ENCODE results near the gene DNAJB11. TPM values are rescaled to one million over a fixed set of nuclear protein-coding genes. Genes with fewer than 3 reads are reported as not detected.
A peak's percentile ranks its signal among the peaks of the same experiment; 100 is the strongest.

Gene DNAJB11
- total and polyA plus RNA-seq, 3 experiments from 2014 or later, result 48.9 to 65.6 (median 62.7) TPM

DNA sequence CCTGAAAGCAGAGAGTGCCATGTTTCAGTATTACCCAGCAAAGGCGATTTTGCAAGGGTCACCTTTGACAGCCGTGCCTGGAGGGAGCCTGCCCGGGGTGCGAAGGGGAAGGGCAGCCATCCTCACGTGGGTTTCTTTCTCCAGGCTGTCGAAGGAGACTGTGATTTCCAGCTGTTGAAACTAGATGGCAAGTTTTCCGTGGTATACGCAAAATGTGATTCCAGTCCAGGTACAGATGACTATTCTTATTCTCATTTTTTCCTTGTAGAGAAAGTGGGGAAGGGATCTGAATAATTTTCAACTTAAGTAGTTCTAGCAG lies 45.7 kb downstream of the DNAJB11 start:
- Mint-ChIP-seq H3K36me3 (no peaks in the 10 kb centered on the region), H3K4me1 (peaks cover 19 to 25% (median 21%) of the 10 kb centered on the region in 3 donors), H3K27ac (peak overlapping the region in 1 of 8 donors; percentile 71), H3K4me3 (peak overlapping the region in 1 of 7 donors; percentile 72), H3K27me3 (peaks cover 26 to 37% of the 10 kb centered on the region in 2 donors), H3K9me3 (no peaks in the 10 kb centered on the region)
- no peaks in the 10 kb centered on the region for H3K36me3 ChIP-seq (ENCODE audit: insufficient read depth, low read length)
- ChIA-PET POLR2A (interaction anchor here (1.1 to 1.5 kb wide), 2 partner anchors 157 to 167 kb away, joined by 3 to 10 read pairs; partner anchors contain the start of gene EIF4A2), CTCF (interaction anchor here (0.8 to 9.2 kb wide), 34 partner anchors 8 to 673 kb away, joined by 3 to 217 read pairs (median 8); partner anchors contain the start of genes DNAJB11, EIF4A2 and TBCCD1)
- no peaks in the 10 kb centered on the region for H3K9me3 ChIP-seq (ENCODE audit: low read length)
- no peak overlapping the region for H3K27ac ChIP-seq (ENCODE audit: low read depth, low read length)
- no peak overlapping the region for H3K4me3 ChIP-seq (ENCODE audit: low read length)
- H3K27me3 ChIP-seq (ENCODE audit: insufficient read depth, low read length, poor library complexity, severe bottlenecking), result peaks cover 15% of the 10 kb centered on the region
- peaks cover 13% of the 10 kb centered on the region for H3K4me1 ChIP-seq (ENCODE audit: insufficient read depth, low read length)
- no peak for DNase-seq

GRCh38 chr3:186617036-186617946 lies 46.8 kb downstream of the DNAJB11 start:
- Mint-ChIP-seq H3K27ac (peak overlapping the region in 3 of 8 donors; percentile 51 to 71 (median 63)), H3K27me3 (peaks cover 20 to 42% of the 10 kb centered on the region in 2 donors), H3K4me3 (peak overlapping the region; percentile 16 to 84 (median 68)), H3K36me3 (no peaks in the 10 kb centered on the region), H3K4me1 (peaks cover 19 to 25% (median 21%) of the 10 kb centered on the region in 3 donors), H3K9me3 (no peaks in the 10 kb centered on the region)
- no peak overlapping the region for H3K27ac ChIP-seq (ENCODE audit: low read depth, low read length)
- no peaks in the 10 kb centered on the region for H3K9me3 ChIP-seq (ENCODE audit: low read length)
- no peak overlapping the region for H3K4me3 ChIP-seq (ENCODE audit: low read length)
- peaks cover 13% of the 10 kb centered on the region for H3K4me1 ChIP-seq (ENCODE audit: insufficient read depth, low read length)
- DNase-seq, result peak; percentile 76 to 89 (median 79)
- ChIA-PET POLR2A (interaction anchor here (0.8 to 1.5 kb wide), 3 partner anchors 156 to 679 kb away, joined by 3 to 10 read pairs (median 3); partner anchors contain the start of genes EIF4A2 and TRA2B), CTCF (interaction anchor here (0.6 to 9.2 kb wide), 48 partner anchors 9 to 686 kb away, joined by 3 to 217 read pairs (median 5); partner anchors contain the start of genes CRYGS, DNAJB11, EIF4A2 and TBCCD1)
- H3K27me3 ChIP-seq (ENCODE audit: insufficient read depth, low read length, poor library complexity, severe bottlenecking), result peaks cover 15% of the 10 kb centered on the region
- H3K36me3 ChIP-seq (ENCODE audit: insufficient read depth, low read length), result no peaks in the 10 kb centered on the region

- ChIA-PET CTCF (interaction anchor here (2.2 to 9.2 kb wide), 3 partner anchors 79 to 204 kb away, joined by 9 to 217 read pairs (median 21); no protein-coding TSS in a partner anchor), POLR2A (no interaction called here)
- H3K4me3 Mint-ChIP-seq, result no peak overlapping the region
- no peak overlapping the region for H3K27ac Mint-ChIP-seq
- peaks cover 19 to 25% (median 21%) of the 10 kb centered on the region in 3 donors for H3K4me1 Mint-ChIP-seq
- H3K27me3 Mint-ChIP-seq, result peaks cover 16 to 41% of the 10 kb centered on the region in 2 donors
- no peak overlapping the region for H3K27ac ChIP-seq (ENCODE audit: low read depth, low read length)
- peaks cover 13% of the 10 kb centered on the region for H3K4me1 ChIP-seq (ENCODE audit: insufficient read depth, low read length)
- no peaks in the 10 kb centered on the region for H3K9me3 ChIP-seq (ENCODE audit: low read length)
- no peaks in the 10 kb centered on the region for H3K36me3 Mint-ChIP-seq
- peaks cover 11% of the 10 kb centered on the region for H3K27me3 ChIP-seq (ENCODE audit: insufficient read depth, low read length, poor library complexity, severe bottlenecking)
- DNase-seq, result no peak
- H3K9me3 Mint-ChIP-seq, result no peaks in the 10 kb centered on the region
- H3K36me3 ChIP-seq (ENCODE audit: insufficient read depth, low read length), result no peaks in the 10 kb centered on the region
- H3K4me3 ChIP-seq (ENCODE audit: low read length), result no peak overlapping the region
Measured at GRCh38 chr3:186618318-186618938, 47.9 kb downstream of the DNAJB11 start.

DNA sequence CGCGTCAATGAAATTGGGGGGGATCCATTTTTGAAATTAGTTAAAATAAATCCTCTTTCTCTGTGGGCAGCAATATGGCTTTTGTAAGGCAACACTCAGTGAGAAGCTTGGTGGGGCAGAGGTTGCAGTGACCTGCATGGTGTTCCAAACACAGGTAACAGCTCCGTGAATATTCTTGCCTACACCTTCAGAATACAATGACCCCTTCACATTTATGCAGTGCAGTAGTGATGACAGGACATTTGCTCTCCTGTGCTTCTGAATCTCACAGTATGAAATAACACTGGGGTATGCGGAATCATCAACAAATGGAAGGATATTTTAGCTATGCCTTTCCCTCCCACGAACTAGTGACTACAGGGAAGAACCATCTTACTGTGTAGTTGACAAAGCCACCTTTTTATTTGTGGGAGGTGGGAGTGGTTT lies 49.3 kb downstream of the DNAJB11 start:
- Mint-ChIP-seq H3K27me3 (peaks cover 16 to 35% of the 10 kb centered on the region in 2 donors), H3K27ac (no peak overlapping the region), H3K4me3 (no peak overlapping the region), H3K9me3 (no peaks in the 10 kb centered on the region), H3K4me1 (peaks cover 10 to 18% (median 13%) of the 10 kb centered on the region in 3 donors), H3K36me3 (no peaks in the 10 kb centered on the region)
- CTCF ChIA-PET, result interaction anchor here (1.0 kb wide), 1 partner anchor 361 kb away, joined by 3 read pairs; no protein-coding TSS in a partner anchor
- Histone ChIP-seq H3K27ac (ENCODE audit: low read depth, low read length) (no peak overlapping the region), H3K9me3 (ENCODE audit: low read length) (no peaks in the 10 kb centered on the region), H3K27me3 (ENCODE audit: insufficient read depth, low read length, poor library complexity, severe bottlenecking) (peaks cover 8% of the 10 kb centered on the region), H3K36me3 (ENCODE audit: insufficient read depth, low read length) (no peaks in the 10 kb centered on the region), H3K4me1 (ENCODE audit: insufficient read depth, low read length) (peaks cover 8% of the 10 kb centered on the region), H3K4me3 (ENCODE audit: low read length) (no peak overlapping the region)
- POLR2A ChIA-PET, result interaction anchor here (0.7 kb wide), 1 partner anchor 163 kb away, joined by 3 read pairs; no protein-coding TSS in a partner anchor
- no peak for DNase-seq

DNA sequence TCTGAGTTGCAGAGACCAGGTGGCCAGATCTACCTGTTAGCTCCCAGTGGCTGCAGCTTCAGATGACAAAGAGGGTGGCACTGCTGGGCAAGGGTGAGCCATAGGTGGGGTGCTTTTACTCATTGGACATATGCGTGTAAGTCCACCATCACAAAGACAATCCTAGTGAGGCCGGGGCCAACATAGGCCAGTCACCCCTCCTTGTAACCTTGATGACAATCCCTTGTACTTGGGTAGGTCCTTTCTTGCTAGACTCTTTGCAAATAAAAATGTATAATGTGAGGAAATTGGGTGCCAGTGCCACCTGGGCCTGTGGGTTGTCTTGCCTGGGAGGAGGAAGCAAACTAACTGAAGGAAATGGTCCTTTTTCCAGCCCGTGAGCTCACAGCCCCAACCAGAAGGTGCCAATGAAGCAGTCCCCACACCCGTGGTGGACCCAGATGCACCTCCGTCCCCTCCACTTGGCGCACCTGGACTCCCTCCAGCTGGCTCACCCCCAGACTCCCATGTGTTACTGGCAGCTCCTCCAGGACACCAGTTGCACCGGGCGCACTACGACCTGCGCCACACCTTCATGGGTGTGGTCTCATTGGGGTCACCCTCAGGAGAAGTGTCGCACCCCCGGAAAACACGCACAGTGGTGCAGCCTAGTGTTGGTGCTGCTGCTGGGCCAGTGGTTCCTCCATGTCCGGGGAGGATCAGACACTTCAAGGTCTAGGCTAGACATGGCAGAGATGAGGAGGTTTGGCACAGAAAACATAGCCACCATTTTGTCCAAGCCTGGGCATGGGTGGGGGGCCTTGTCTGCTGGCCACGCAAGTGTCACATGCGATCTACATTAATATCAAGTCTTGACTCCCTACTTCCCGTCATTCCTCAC lies 49.9 kb downstream of the DNAJB11 start:
- no peak overlapping the region for H3K4me3 Mint-ChIP-seq
- DNase-seq, result no peak
- Histone ChIP-seq H3K36me3 (ENCODE audit: insufficient read depth, low read length) (no peaks in the 10 kb centered on the region), H3K4me1 (ENCODE audit: insufficient read depth, low read length) (peaks cover 5% of the 10 kb centered on the region), H3K9me3 (ENCODE audit: low read length) (no peaks in the 10 kb centered on the region), H3K27ac (ENCODE audit: low read depth, low read length) (no peak overlapping the region), H3K27me3 (ENCODE audit: insufficient read depth, low read length, poor library complexity, severe bottlenecking) (peaks cover 8% of the 10 kb centered on the region), H3K4me3 (ENCODE audit: low read length) (no peak overlapping the region)
- H3K36me3 Mint-ChIP-seq, result no peaks in the 10 kb centered on the region
- H3K9me3 Mint-ChIP-seq, result no peaks in the 10 kb centered on the region
- ChIA-PET CTCF (interaction anchor here (1.0 kb wide), 1 partner anchor 362 kb away, joined by 3 read pairs; no protein-coding TSS in a partner anchor), POLR2A (interaction anchor here (0.7 kb wide), 1 partner anchor 162 kb away, joined by 3 read pairs; no protein-coding TSS in a partner anchor)
- peaks cover 7 to 15% (median 12%) of the 10 kb centered on the region in 3 donors for H3K4me1 Mint-ChIP-seq
- H3K27ac Mint-ChIP-seq, result no peak overlapping the region
- peaks cover 15 to 32% of the 10 kb centered on the region in 2 donors for H3K27me3 Mint-ChIP-seq

DNA sequence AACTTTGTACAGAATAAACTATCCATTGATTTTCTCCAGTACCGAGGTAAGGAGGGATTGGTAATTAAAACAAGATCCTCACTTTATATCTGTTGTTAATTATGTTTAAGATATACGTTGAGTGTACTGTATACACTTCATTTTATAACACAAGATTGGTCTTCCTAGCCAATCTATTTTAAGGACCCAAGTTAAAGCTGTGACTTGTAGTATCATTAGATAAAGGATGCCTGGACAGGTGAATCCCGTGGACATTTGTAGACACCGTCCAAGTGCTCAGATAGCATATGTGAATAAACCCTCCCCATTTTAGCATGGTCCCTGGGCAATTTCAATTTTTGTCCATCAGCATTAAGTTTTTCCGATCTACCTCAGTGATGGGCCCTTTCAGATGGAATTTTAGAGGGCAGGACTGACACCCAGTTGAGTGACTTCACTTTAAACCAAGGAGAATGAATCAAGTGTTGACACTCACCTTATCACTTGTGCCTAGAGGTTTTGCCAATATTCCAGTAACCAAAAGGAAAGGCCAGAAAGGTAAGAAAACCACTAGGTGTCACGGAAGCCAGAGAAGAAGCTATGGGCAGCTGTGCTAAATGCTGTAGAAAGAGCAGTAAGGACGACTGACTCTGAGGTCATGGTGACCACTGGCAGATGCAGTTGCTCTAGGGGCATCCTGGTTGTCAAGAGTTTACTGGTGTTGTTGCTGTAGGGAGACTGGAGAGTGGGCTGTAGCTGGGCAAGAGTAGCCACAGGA lies 51.6 kb downstream of the DNAJB11 start:
- no peak overlapping the region for H3K4me3 ChIP-seq (ENCODE audit: low read length)
- ChIA-PET POLR2A (no interaction called here), CTCF (interaction anchor here (0.9 kb wide), 1 partner anchor 639 kb away, joined by 4 read pairs; no protein-coding TSS in a partner anchor)
- peaks cover 8% of the 10 kb centered on the region for H3K27me3 ChIP-seq (ENCODE audit: insufficient read depth, low read length, poor library complexity, severe bottlenecking)
- peaks cover 5% of the 10 kb centered on the region for H3K4me1 ChIP-seq (ENCODE audit: insufficient read depth, low read length)
- peaks cover 3 to 8% (median 6%) of the 10 kb centered on the region in 3 donors for H3K4me1 Mint-ChIP-seq
- H3K27ac ChIP-seq (ENCODE audit: low read depth, low read length), result no peak overlapping the region
- no peak overlapping the region for H3K4me3 Mint-ChIP-seq
- no peaks in the 10 kb centered on the region for H3K9me3 ChIP-seq (ENCODE audit: low read length)
- no peak for DNase-seq
- no peaks in the 10 kb centered on the region for H3K9me3 Mint-ChIP-seq
- no peaks in the 10 kb centered on the region for H3K36me3 Mint-ChIP-seq
- peaks cover 13 to 32% of the 10 kb centered on the region in 2 donors for H3K27me3 Mint-ChIP-seq
- no peaks in the 10 kb centered on the region for H3K36me3 ChIP-seq (ENCODE audit: insufficient read depth, low read length)
- H3K27ac Mint-ChIP-seq, result no peak overlapping the region
